HG02885 (cell line): ENCODE results near the gene ST3GAL4.

Source experiments
- ATAC-seq: cut with Tn5 transposase; IDR thresholded peaks from one replicate; pipeline ENCODE4 v1.9.1; 2021; ENCODE audit warnings: mild to moderate bottlenecking; ENCODE audit not compliant: unreplicated experiment, poor library complexity

ST3GAL4 gene

GRCh38 chr11:126461996-126462395, 106.5 kb downstream of the ST3GAL4 start:
- ATAC-seq = no peak

DNA sequence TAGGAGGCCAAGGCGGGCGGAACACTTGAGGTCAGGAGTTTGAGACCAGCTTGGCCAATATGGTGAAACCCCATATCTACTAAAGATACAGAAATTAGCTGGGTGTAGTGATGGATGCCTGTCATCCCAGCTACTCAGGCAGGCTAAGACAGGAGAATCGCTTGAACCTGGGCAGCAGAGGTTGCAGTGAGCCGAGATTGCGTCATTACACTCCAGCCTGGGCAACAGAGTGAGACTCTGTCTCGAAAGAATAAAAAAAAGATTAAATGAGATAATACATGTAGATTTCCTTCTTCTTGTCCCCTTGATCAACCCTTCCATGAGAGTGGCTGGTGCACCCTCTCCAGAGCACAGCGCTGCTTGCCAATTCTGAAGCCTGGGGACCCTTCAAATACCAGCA, 106.9 kb downstream of the ST3GAL4 start:
- no peak for ATAC-seq
